ENCODE data around the gene JHY.

The JHY gene

DNA sequence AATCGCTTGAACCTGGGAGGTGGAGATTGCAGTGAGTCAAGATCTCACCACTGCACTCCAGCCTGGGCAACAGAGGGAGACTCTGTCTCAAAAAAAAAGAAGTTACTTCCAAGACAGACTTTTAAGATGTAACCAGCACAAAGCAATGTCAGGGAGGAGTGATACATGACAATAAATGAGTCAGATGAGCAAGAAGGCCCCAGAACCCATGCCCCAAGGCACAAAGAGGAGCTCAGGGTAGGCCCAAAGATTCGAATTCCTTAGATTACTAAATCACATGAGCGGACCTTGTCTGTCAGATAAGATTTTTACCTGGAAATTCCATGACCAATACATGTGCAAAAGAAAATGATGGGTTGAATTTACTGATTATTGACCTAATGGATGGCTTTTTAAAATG lies 10.5 kb upstream of the JHY start:
- Histone ChIP-seq H3K4me2 (ENCODE audit: low read length, poor library complexity, severe bottlenecking) (no peak overlapping the region), H3K4me1 (ENCODE audit: control insufficient read depth, insufficient read depth, low read depth, low read length) (no peaks in the 10 kb centered on the region), H2BK12ac (ENCODE audit: low read length in 2 of 2) (no peak overlapping the region), H4K91ac (ENCODE audit: low read length) (no peak overlapping the region), H3K23ac (ENCODE audit: low read length in 2 of 2) (no peak overlapping the region), H3K4me3 (ENCODE audit: insufficient read depth in 1 of 2, low read depth in 1 of 2, low read length in 2 of 2) (no peak overlapping the region), H2BK5ac (ENCODE audit: low read depth, low read length, poor library complexity, severe bottlenecking) (no peak overlapping the region), H4K8ac (ENCODE audit: low read length) (no peak overlapping the region), H3K27ac (ENCODE audit: low read length, poor library complexity, severe bottlenecking) (no peak overlapping the region), H3K36me3 (ENCODE audit: control insufficient read depth in 1 of 2, insufficient read depth in 2 of 2, low read depth in 1 of 2, low read length in 2 of 2) (no peaks in the 10 kb centered on the region), H2BK15ac (ENCODE audit: low read depth, poor library complexity, severe bottlenecking) (no peak overlapping the region), H3K9ac (ENCODE audit: low read length) (no peak overlapping the region), H3K79me1 (replicated peaks; ENCODE audit: low read length, poor library complexity, severe bottlenecking) (no peaks in the 10 kb centered on the region), H3K14ac (ENCODE audit: low read length in 2 of 2) (no peak overlapping the region), H3K4ac (ENCODE audit: low read depth in 1 of 2, low read length in 2 of 2) (no peak overlapping the region), H3K27me3 (ENCODE audit: control insufficient read depth in 1 of 2, insufficient read depth in 1 of 2, low read length in 2 of 2) (no peaks in the 10 kb centered on the region), H2AFZ (ENCODE audit: low read depth, low read length) (no peak overlapping the region), H3K18ac (ENCODE audit: low read depth in 1 of 2, low read length in 2 of 2) (no peak overlapping the region), H3K9me3 (ENCODE audit: control insufficient read depth, low read length) (no peaks in the 10 kb centered on the region), H2BK120ac (ENCODE audit: low read depth, low read length) (no peak overlapping the region), H2AK5ac (ENCODE audit: low read length, severe bottlenecking) (no peak overlapping the region)
- no peak for DNase-seq
- 78% methylated on average over 3 of the region's 3 CpGs for WGBS

DNA sequence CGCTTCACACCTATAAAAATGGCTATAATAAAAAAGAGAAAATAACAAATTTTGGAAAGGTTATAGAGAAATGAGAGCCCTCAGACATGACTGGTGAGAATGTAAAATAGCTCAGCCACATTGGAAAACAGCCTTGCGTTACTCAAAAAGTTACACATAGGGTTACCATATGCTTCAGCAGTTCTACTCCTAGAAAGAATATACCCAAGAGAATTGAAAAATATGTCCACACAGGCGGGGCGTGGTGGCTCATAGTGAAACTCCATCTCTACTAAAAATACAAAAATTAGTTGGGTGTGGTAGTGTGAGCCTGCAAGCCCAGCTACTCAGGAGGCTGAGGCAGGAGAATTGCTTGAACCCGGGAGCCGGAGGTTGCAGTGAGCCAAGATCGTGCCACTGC lies 7.6 kb upstream of the JHY start:
- Histone ChIP-seq H3K27me3 (ENCODE audit: control insufficient read depth in 1 of 2, insufficient read depth in 1 of 2, low read length in 2 of 2) (peaks cover 3 to 7% of the 10 kb centered on the region in 2 experiments), H2BK5ac (ENCODE audit: low read depth, low read length, poor library complexity, severe bottlenecking) (no peak overlapping the region), H3K27ac (ENCODE audit: low read length, poor library complexity, severe bottlenecking) (no peak overlapping the region), H3K4me3 (ENCODE audit: insufficient read depth in 1 of 2, low read depth in 1 of 2, low read length in 2 of 2) (no peak overlapping the region), H3K36me3 (ENCODE audit: control insufficient read depth in 1 of 2, insufficient read depth in 2 of 2, low read depth in 1 of 2, low read length in 2 of 2) (no peaks in the 10 kb centered on the region), H3K14ac (ENCODE audit: low read length in 2 of 2) (no peak overlapping the region), H3K79me1 (replicated peaks; ENCODE audit: low read length, poor library complexity, severe bottlenecking) (no peaks in the 10 kb centered on the region), H3K23ac (ENCODE audit: low read length in 2 of 2) (no peak overlapping the region), H4K8ac (ENCODE audit: low read length) (no peak overlapping the region), H3K4ac (ENCODE audit: low read depth in 1 of 2, low read length in 2 of 2) (no peak overlapping the region), H3K9me3 (ENCODE audit: control insufficient read depth, low read length) (no peaks in the 10 kb centered on the region), H3K4me1 (ENCODE audit: control insufficient read depth, insufficient read depth, low read depth, low read length) (no peaks in the 10 kb centered on the region), H3K4me2 (ENCODE audit: low read length, poor library complexity, severe bottlenecking) (no peak overlapping the region), H4K91ac (ENCODE audit: low read length) (no peak overlapping the region), H2BK12ac (ENCODE audit: low read length in 2 of 2) (no peak overlapping the region), H2BK120ac (ENCODE audit: low read depth, low read length) (no peak overlapping the region), H2BK15ac (ENCODE audit: low read depth, poor library complexity, severe bottlenecking) (no peak overlapping the region), H2AFZ (ENCODE audit: low read depth, low read length) (no peak overlapping the region), H3K9ac (ENCODE audit: low read length) (no peak overlapping the region), H3K18ac (ENCODE audit: low read depth in 1 of 2, low read length in 2 of 2) (no peak overlapping the region), H2AK5ac (ENCODE audit: low read length, severe bottlenecking) (no peak overlapping the region)
- WGBS = 100% methylated on average over 1 of the region's 7 CpGs
- no peak for DNase-seq

DNA sequence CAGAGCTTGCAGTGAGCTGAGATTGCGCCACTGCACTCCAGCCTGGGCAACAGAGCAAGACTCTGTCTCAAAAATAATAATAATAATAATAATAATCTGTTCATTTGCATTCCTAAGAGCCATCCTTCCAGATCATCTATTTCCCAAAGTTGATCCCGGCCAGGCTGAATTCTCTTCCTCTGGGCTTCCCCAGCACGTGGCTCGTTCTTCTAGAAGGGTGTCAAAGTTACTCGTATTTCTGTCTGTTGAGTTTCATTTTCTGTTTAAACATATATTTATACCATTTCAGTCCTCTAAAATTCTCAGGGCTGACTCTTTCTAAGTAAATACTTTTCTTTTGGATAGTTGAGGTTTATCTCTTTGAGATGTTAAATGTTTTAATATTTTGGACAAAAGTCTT lies 4.8 kb upstream of the JHY start:
- H4K91ac ChIP-seq (ENCODE audit: low read length) = no peak overlapping the region
- no peak overlapping the region for H2BK15ac ChIP-seq (ENCODE audit: low read depth, poor library complexity, severe bottlenecking)
- H3K27me3 ChIP-seq (ENCODE audit: control insufficient read depth in 1 of 2, insufficient read depth in 1 of 2, low read length in 2 of 2) = peaks cover 3 to 7% of the 10 kb centered on the region in 2 experiments
- no peak overlapping the region for H3K4me2 ChIP-seq (ENCODE audit: low read length, poor library complexity, severe bottlenecking)
- peaks cover 2% of the 10 kb centered on the region for H3K4me1 ChIP-seq (ENCODE audit: control insufficient read depth, insufficient read depth, low read depth, low read length)
- no peak overlapping the region for H2AFZ ChIP-seq (ENCODE audit: low read depth, low read length)
- no peak overlapping the region for H3K23ac ChIP-seq (ENCODE audit: low read length in 2 of 2)
- 100% methylated on average over 1 of the region's 5 CpGs for WGBS
- no peaks in the 10 kb centered on the region for H3K9me3 ChIP-seq (ENCODE audit: control insufficient read depth, low read length)
- DNase-seq = no peak
- no peaks in the 10 kb centered on the region for H3K36me3 ChIP-seq (ENCODE audit: control insufficient read depth in 1 of 2, insufficient read depth in 2 of 2, low read depth in 1 of 2, low read length in 2 of 2)
- H3K79me1 ChIP-seq (replicated peaks; ENCODE audit: low read length, poor library complexity, severe bottlenecking) = no peaks in the 10 kb centered on the region
- H4K8ac ChIP-seq (ENCODE audit: low read length) = no peak overlapping the region
- no peak overlapping the region for H2AK5ac ChIP-seq (ENCODE audit: low read length, severe bottlenecking)
- H2BK12ac ChIP-seq (ENCODE audit: low read length in 2 of 2) = no peak overlapping the region
- no peak overlapping the region for H2BK120ac ChIP-seq (ENCODE audit: low read depth, low read length)
- no peak overlapping the region for H2BK5ac ChIP-seq (ENCODE audit: low read depth, low read length, poor library complexity, severe bottlenecking)
- H3K9ac ChIP-seq (ENCODE audit: low read length) = no peak overlapping the region
- no peak overlapping the region for H3K14ac ChIP-seq (ENCODE audit: low read length in 2 of 2)
- H3K27ac ChIP-seq (ENCODE audit: low read length, poor library complexity, severe bottlenecking) = no peak overlapping the region
- H3K4ac ChIP-seq (ENCODE audit: low read depth in 1 of 2, low read length in 2 of 2) = no peak overlapping the region
- no peak overlapping the region for H3K18ac ChIP-seq (ENCODE audit: low read depth in 1 of 2, low read length in 2 of 2)
- H3K4me3 ChIP-seq (ENCODE audit: insufficient read depth in 1 of 2, low read depth in 1 of 2, low read length in 2 of 2) = no peak overlapping the region

DNA sequence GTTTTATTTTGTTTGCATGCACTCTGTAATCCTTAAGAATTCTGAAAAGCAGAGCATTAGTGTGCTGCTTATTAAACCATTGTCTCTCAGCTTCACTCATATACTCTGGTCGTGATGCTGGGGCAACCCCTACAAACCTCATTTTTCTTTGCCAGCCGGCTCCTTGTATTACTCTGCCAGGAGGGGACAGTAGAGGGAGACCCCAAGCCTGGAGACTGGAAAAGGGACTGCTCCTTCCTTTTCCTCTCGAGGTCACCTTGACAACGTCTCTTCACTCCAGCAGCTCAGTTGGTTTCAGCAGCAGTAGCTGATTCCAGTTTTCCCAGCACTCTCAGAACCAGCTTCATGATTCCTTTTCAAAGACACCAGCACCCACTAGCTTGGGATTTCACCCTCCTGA lies 2.8 kb upstream of the JHY start:
- WGBS = 65% methylated on average over 4 of the region's 4 CpGs

More for the DNA sequence above, 2.8 kb upstream of the JHY start:
- Histone ChIP-seq H4K8ac (ENCODE audit: low read length) (no peak overlapping the region), H3K27me3 (ENCODE audit: control insufficient read depth in 1 of 2, insufficient read depth in 1 of 2, low read length in 2 of 2) (peaks cover 3 to 7% of the 10 kb centered on the region in 2 experiments), H3K18ac (ENCODE audit: low read depth in 1 of 2, low read length in 2 of 2) (no peak overlapping the region), H2BK12ac (ENCODE audit: low read length in 2 of 2) (no peak overlapping the region), H2AK5ac (ENCODE audit: low read length, severe bottlenecking) (no peak overlapping the region), H3K9me3 (ENCODE audit: control insufficient read depth, low read length) (no peaks in the 10 kb centered on the region), H3K79me1 (replicated peaks; ENCODE audit: low read length, poor library complexity, severe bottlenecking) (peaks cover 3% of the 10 kb centered on the region), H2BK5ac (ENCODE audit: low read depth, low read length, poor library complexity, severe bottlenecking) (no peak overlapping the region), H4K91ac (ENCODE audit: low read length) (no peak overlapping the region), H2AFZ (ENCODE audit: low read depth, low read length) (no peak overlapping the region), H3K9ac (ENCODE audit: low read length) (no peak overlapping the region), H3K23ac (ENCODE audit: low read length in 2 of 2) (no peak overlapping the region), H3K27ac (ENCODE audit: low read length, poor library complexity, severe bottlenecking) (no peak overlapping the region), H3K4ac (ENCODE audit: low read depth in 1 of 2, low read length in 2 of 2) (no peak overlapping the region), H2BK120ac (ENCODE audit: low read depth, low read length) (no peak overlapping the region), H2BK15ac (ENCODE audit: low read depth, poor library complexity, severe bottlenecking) (no peak overlapping the region), H3K4me1 (ENCODE audit: control insufficient read depth, insufficient read depth, low read depth, low read length) (peaks cover 4% of the 10 kb centered on the region), H3K4me3 (ENCODE audit: insufficient read depth in 1 of 2, low read depth in 1 of 2, low read length in 2 of 2) (no peak overlapping the region), H3K4me2 (ENCODE audit: low read length, poor library complexity, severe bottlenecking) (no peak overlapping the region), H3K14ac (ENCODE audit: low read length in 2 of 2) (no peak overlapping the region), H3K36me3 (ENCODE audit: control insufficient read depth in 1 of 2, insufficient read depth in 2 of 2, low read depth in 1 of 2, low read length in 2 of 2) (no peaks in the 10 kb centered on the region)
- DNase-seq = no peak
